HG03103 (cell line): ENCODE data around the gene CGB5.
"Not testable (repeated sequence)": the region's sequence is repeated elsewhere in the genome, so short reads cannot be mapped to it uniquely, and the experiment has no call there.

ENCODE experiments used
- ATAC-seq: cut with Tn5 transposase; IDR thresholded peaks from one replicate; pipeline ENCODE4 v1.9.1; 2021; ENCODE audit warnings: low read depth; ENCODE audit not compliant: unreplicated experiment

The CGB5 gene

GRCh38 chr19:49056902-49057596 lies 13.4 kb downstream of the CGB5 start:
- not testable (repeated sequence) for ATAC-seq

- ATAC-seq: no peak
Observed at GRCh38 chr19:49057636-49058234, 14.1 kb downstream of the CGB5 start, which contains the start of gene CGB7. Gene CGB7 (minus strand): TSS chr19:49057749. CDS start chr19:49055375, 2,374 bp downstream.

GRCh38 chr19:49058562-49058961 lies 14.9 kb downstream of the CGB5 start:
- ATAC-seq: no peak

- ATAC-seq: no peak
Observed at GRCh38 chr19:49059053-49059452, 15.4 kb downstream of the CGB5 start.

- ATAC-seq: no peak
Observed at GRCh38 chr19:49061000-49061399, 17.4 kb downstream of the CGB5 start.

- ATAC-seq: no peak
Observed at GRCh38 chr19:49061445-49061844, 17.8 kb downstream of the CGB5 start.

- no peak for ATAC-seq
Observed at GRCh38 chr19:49064029-49064629, 20.5 kb downstream of the CGB5 start.

- ATAC-seq: no peak
Observed at GRCh38 chr19:49064768-49065611, 21.3 kb downstream of the CGB5 start, which contains the start of gene NTF4. Gene NTF4 (minus strand): TSS chr19:49064818. CDS start chr19:49061997, 2,821 bp downstream.

GRCh38 chr19:49065905-49066512 lies 22.4 kb downstream of the CGB5 start:
- ATAC-seq: no peak

- no peak for ATAC-seq
Observed at GRCh38 chr19:49067554-49067953, 23.9 kb downstream of the CGB5 start.

- no peak for ATAC-seq
Observed at GRCh38 chr19:49069026-49069425, 25.4 kb downstream of the CGB5 start.

GRCh38 chr19:49070416-49070815 lies 26.8 kb downstream of the CGB5 start:
- ATAC-seq: no peak

GRCh38 chr19:49071860-49072547 lies 28.4 kb downstream of the CGB5 start:
- no peak for ATAC-seq

- no peak for ATAC-seq
Observed at GRCh38 chr19:49073514-49074378, 30.1 kb downstream of the CGB5 start.

GRCh38 chr19:49074869-49075268 lies 31.2 kb downstream of the CGB5 start:
- ATAC-seq: not testable (repeated sequence)

- no peak for ATAC-seq
Observed at GRCh38 chr19:49080392-49080791, 36.7 kb downstream of the CGB5 start.

- no peak for ATAC-seq
Observed at GRCh38 chr19:49081273-49081672, 37.6 kb downstream of the CGB5 start.

GRCh38 chr19:49084206-49085019 lies 40.8 kb downstream of the CGB5 start:
- no peak for ATAC-seq
